Measurements from ENCODE around the gene MAPKAPK3.

The MAPKAPK3 gene

DNA sequence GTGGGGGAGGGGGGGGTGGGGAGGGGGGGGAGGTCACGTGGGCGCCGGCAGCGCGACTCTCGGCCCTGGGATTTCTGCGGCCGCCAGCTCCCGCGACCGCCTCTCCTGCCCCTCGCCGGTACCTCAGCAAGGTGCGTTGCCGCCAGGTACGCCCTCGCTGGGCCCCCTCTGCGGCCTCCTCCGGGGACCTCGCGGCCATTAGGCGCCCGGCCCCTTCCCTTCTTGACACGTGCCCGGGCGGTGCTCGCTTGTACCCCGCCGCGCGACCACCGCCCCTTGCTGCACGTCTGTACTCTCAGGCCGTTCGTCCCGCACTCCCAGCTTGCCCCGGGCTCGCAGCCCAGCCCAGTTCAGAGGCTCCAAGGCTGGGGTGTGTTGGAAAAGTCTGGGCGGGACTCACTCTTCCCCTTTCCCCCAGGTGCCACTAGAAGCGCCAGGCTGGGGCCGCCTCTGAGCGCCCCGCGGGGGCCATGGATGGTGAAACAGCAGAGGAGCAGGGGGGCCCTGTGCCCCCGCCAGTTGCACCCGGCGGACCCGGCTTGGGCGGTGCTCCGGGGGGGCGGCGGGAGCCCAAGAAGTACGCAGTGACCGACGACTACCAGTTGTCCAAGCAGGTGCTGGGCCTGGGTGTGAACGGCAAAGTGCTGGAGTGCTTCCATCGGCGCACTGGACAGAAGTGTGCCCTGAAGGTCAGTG lies at the start of gene MAPKAPK3:
Gene MAPKAPK3, plus strand, starts transcription at position 56 of the 696 bp plus-strand sequence. Its CDS starts 415 bp downstream, at position 471.
- DNase-seq (ENCODE audit: low read depth) = no peak

DNA sequence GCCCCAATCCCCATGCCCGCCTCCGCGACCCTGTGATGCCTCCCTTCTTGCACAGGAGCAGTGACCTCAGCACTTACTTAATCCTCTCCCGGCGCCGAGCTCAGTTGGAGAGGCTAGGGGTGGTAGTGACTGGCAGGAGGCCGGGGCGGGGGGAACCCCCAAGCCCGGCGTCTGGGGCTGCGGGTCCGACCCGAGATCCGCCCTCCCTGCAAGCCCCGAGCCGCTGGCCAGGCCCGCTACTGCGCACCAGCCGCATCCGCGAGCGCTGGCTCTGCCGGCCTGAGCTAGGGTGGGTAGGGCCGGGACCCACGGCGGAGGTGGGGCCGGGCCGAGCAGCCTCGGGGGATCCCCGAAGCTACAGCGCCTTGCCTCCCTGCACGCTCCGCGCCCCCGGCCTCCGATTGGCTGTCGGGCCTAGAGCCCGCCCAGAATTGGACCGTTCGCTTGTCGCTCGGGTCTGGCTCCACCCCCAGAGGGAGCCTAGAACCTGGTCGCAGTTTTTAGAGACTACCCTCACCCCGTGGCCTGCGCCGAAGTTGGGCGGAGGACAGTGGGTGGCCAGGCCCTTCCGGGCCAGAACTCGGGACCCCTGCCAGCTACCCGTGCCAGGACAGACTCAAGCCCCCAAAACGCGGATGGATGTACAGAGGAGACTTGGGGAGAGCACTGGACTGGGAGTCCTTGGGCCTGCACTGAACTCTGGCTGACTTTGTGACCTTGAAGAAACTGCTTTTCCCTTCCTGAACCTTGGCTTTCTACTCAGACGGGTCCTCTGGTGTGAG lies 49.4 kb upstream of the MAPKAPK3 start, which contains the start of gene C3orf18:
Gene C3orf18, minus strand, starts transcription at position 362 of the 782 bp plus-strand sequence. CDS start 2,048 bp downstream, outside the sequence.
- DNase-seq (ENCODE audit: low read depth) = peak; percentile 94

DNA sequence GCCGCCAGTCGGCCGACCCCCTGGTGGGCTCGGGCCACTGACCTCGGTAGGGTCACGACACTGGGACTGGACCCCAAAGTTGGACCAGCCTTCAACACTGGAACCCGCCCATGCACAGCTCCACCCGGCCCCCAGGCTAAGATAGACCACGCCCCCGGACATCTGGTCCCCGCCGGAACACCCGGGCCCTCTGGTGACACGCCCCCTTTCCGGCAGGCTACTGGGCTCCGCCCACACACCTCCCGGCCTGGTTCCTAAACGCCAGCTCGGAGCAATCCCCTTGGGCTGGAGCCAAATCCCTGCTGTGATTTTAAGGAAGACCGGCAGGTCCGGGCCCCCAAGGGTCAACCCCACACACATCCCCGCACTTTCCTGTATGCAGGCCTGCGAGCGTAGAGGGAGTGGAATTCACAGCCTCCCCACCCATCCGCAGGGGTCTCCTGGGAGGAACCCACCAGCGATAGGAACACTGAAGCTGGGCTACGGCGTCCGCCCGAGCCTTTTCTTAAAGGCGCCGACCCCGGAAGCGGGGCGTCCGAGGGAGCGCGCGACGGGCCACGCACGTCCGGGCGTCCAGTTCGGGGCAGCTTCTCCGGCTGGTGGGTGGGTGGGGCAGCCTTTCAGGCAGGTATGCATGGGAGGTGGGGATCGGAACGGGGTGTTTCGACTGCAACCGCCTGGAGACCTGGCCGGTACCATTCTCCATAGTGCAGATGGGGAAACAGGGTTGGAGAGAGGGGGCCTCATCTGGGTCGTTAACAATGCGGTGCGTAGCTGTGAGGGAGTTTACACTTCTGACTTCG lies 47.8 kb upstream of the MAPKAPK3 start, which contains the start of gene HEMK1:
Gene HEMK1, plus strand, starts transcription at position 576 of the 803 bp plus-strand sequence. CDS start 1,583 bp downstream, outside the sequence.
- DNase-seq (ENCODE audit: low read depth) = peak; percentile 88

DNA sequence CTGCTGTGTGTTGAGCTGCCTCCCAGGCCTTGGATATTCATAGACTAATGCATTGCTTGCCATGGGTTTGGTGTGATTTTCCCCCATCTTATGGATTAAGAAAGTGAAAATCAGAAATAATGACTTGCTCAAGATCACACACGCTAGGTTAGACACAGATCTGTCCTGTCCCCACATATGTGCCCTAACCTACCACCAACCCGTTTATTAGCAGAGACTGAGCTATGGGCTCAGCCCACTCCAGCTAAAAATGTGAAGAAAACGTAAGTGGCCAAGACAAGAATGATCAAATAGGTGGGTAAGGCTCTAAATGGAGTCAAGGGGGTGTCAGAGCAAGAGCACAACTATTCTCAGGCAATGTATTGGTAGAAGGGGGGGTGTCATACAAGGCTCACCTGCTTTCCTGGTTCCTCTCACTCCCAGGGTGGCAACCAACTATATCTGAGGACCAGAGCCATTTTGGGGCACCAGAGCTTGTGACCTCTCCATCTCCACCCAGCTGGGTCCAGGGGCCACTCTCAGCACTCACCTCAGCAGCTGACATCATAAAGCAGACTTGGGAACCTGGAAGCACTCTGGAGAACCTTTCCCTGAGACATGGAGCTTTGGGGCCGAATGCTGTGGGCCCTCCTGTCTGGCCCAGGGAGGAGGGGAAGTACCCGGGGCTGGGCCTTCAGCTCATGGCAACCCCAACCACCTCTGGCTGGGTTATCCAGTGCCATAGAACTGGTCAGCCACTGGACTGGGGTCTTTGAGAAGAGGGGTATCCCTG lies 46.3 kb upstream of the MAPKAPK3 start:
- DNase-seq (ENCODE audit: low read depth) = no peak

DNA sequence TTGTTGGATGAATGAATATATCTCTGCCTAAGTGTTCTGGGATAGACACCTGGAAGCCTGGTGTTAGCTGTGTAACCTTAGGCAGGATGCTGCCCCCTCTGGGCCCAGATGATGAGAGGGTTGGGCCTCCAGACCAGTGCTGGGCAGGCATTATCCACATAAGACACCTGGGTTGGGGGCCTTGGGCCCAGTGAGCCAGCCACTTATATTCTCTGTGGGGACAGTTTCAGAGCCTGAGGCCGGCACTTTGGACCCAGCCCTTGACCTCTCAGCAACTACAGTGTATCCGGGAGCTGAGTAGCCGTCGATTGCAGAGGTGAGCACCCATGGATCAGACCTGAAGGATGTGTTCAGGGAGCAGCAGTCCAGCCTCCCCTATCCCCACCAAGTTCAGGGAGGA lies 45.5 kb upstream of the MAPKAPK3 start:
- DNase-seq (ENCODE audit: low read depth) = no peak

DNA sequence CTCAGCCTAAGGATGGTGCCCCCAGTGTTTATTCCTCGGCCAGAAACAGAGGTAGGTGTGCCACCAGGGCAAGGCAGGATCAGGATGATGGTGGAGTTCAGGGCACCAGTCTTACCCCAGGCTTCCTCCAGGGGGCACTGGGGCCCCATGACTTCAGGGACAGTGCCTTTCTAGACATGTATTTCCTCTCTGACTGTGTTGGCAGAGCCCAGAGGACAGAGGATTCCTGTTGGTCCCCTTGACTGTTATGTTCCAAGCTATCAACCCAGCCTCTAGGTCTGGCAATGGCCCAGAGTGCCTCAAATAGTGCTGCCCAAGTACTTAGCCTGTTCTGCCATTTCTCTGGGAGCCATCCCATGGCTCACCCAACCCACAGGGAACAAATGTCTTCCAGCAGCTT lies 44.8 kb upstream of the MAPKAPK3 start:
- DNase-seq (ENCODE audit: low read depth) = peak; percentile 75

DNA sequence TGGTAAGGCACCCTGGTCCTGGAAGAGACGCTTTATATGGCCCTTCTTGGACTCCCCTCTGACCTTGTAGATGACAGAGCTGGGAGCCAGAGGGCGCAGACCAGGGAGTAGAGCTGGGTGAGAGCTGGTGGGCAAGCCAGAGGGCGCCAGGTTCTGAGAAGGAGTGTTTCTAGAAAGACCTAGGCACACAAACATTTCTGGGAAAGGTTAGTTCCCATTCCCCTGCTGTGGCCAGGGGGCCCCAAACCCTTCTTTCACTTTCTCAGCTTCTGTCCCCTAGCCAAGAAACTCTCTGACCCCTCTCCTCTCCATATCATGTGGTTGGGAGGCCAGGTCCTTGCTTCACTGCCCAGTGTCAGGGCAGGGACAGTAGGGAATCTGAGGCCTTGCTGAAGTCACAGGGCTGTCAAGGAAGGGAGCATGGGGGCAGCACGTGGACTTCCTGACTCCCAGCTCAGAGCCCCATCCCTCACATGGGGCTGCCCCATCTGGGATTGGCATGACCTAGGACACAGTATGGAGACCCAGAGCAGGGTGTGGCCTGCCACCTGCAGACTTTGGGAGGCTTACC lies 44.1 kb upstream of the MAPKAPK3 start:
- DNase-seq (ENCODE audit: low read depth) = no peak

DNA sequence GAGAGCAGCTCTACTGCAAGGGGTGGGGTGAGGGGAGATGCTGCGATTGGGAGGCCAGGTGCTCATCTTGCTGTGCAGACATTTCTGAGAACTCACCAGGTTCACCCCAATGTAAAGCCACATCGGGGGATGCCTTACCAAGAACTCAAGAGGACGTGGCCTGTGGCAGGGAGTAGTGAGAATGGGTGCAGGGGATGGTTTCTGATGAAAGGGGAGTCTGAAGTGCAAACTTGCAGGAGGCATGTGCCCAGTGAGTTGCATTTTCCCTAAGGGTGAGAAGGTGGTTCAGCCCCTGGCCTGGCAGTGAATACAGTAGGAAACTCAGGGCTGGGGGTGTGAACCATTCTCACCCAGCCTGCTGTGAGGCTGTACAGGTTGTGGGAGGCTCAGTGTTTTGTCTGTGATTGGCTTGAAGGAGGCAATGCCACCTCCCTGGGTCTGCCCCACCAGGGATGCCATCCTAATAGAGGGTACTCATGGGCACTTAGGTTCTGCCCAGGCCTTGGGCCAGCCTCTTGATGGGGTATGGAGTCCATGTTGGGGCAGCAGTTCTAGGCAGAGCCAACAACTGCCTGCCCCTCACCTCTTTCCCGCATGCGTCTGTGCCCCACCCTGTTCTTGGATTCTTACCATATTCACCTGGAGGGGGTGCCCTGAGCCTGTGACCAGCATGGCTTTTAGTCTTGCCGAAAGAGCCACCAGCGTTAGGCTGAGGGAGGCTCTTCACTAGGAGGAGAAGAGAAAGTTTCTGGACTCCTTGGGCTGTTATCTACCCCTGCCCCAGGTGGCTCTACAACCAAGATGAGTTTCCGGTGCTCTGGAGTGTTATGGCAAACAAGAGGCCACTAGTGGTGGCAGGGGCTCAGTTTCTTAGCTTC lies 43.1 kb upstream of the MAPKAPK3 start:
- DNase-seq (ENCODE audit: low read depth) = peak; percentile 77

DNA sequence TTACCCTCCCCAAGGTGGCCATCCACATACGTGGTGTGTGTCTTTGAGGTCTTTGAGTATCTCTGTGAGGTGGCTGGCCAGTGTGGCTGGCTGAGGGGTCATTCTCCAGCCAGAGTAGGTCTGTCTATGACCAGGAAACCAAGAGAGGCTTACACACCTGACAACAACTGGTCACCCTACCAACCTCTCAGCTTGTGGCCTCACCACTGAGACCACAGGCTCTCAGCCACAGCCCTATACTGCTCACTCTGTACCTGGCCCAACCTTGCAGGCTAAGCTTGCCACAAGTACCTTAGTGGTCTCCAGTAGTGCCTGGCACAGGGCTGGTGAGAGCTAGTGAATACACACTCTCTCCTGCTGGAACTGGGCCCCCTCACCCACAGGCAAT lies 42.5 kb upstream of the MAPKAPK3 start:
- no peak for DNase-seq (ENCODE audit: low read depth)

DNA sequence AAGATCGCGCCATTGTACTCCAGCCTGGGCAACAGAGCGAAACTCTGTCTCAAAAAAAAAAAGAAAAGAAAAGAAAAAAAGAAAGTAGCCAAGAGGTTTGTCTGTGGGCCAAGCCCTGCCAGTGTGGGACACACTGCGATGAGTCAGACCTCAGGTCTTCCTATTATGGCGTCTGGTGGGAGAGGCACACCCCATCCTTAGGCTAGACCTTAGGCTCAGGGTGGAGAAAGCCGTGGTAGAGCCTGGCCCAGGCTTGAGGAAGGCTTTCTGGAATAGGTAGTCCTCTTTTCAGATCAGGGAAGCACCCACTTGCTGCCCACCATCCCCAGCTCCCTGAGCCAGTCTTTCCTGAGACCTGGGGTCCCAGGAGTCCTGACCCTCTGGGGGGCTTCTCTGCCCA lies 41.6 kb upstream of the MAPKAPK3 start:
- DNase-seq (ENCODE audit: low read depth) = no peak

DNA sequence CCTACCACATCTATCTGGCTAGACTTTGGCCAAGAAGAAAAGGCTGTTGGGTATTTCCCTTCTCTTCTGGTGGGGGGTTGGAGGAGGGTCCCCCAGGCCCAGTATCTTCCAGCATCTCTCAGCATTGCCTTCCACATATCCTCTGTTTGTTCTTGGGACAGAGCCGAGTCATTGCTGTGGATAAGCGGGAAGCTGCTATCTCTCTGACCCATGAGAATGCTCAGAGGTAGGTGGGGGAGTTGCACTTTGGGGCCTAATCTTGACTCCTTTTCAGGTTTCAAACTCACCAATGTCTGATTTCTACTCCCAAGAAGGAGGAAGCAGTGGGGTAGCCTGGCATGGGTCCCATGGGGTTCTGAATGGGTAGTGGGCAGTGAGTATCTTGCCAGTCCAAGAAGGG lies 39.6 kb upstream of the MAPKAPK3 start:
- DNase-seq (ENCODE audit: low read depth) = no peak

DNA sequence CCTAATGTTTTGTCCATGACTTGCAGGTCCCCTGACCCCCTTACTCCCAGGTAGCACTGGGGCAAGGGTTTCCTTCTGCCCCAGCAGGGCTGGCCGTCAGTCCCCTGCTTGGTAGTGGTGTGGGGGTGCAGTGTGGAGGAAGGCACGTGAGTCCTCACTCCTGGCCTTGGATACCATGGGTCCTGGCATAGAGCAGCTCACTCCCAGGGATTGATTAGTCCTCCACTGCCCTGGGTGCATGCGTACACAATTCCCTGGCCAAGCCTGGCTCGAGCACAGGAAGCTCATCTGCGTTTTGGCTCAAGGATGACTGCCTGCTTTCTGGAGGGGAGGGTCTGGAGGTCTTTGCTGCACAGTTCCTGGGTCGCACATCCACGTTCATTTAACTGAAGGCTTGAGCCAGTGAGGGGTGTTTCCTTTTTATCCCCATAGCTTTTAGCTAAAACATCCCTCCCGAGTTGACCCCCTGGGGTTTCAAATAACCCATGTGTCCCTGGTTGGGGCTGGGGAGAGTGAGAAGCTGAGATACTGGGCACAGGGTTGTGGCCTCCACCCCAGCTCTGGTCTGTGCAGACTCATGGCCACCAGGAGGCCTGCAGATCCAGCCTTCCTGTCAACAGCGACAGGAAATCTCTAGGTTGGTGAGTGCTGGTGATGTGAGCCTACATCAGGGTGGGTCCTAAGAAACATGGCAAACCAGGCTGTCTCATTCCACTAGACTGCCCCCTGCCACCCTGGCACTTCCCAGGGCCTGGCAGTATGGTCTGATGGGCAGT lies 36.1 kb upstream of the MAPKAPK3 start:
- no peak for DNase-seq (ENCODE audit: low read depth)

DNA sequence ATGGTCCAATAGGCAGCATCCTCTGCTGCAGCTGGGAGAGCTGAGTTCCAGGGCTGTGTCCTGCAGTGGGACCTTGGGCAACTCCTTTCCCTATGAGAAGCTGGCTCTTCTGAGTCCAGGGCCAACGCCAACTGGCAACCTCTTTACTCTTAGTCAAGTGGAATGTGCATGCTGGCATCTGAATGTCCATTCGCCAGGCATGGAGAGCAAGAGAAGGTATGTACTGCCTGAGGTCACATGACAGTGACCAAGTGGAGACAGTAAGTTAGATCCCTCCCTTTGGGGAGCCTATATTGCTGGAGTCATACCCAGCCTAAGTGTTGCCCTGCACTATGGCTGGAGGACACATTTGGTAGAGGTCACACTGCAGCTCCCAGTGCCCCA lies 35.5 kb upstream of the MAPKAPK3 start:
- no peak for DNase-seq (ENCODE audit: low read depth)

DNA sequence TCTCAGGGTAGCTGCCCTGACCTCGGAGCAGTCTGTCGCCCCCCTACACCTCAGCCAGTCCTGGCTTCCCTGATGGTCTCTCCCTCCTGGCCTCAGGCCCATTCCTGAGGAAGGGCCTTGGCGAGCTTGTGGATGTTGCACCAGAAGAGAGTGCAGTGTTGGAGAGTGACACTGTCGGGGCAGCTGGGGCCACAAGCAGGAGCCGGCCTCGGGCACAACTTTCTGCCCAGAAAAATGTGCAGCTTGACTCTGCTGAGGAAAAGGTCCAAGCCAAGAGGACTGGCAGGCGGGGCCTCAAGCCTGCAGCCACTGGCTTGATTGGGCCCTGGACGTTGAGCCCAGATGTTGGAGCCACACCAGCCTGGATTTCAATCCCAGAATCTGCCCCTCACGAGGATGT lies 34.9 kb upstream of the MAPKAPK3 start:
- DNase-seq (ENCODE audit: low read depth) = no peak

DNA sequence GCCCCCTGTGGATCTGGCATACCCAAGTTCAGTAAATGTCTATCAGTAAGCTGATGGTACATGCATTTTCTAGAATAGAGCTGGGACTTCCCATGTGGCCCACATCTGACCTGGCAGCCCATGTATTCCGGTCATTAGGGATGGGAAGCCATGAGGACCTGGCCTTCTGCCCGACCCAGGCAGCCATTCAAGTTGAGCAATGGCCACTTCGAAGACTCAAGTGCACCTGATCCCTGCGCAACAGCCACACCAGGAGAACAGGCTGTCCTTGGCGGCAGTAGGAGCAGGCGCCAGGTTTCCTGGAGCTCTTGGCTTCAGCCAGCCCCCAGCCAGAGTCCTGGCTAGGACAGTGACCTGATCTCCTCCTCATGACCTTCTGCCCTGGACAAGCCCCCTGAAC lies 33.1 kb upstream of the MAPKAPK3 start:
- DNase-seq (ENCODE audit: low read depth) = no peak

DNA sequence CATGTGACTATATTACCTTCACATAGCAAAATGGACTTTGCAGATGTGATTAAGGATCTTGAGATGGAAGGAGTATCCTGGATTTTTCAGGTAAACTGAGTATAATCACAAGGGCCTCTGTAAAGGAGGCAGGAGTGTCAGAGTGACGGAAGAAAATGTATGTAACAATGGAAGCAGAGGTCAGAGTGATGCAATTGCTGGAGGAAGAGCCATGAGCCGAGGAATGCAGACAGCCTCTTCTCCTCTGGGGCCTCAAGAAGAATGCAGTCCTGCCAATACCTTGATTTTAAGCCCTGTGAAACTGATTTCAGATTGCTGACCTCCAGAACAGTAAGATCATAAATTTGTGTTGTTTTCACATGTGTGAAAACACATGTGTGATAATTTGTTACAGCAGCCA lies 32.6 kb upstream of the MAPKAPK3 start:
- no peak for DNase-seq (ENCODE audit: low read depth)

DNA sequence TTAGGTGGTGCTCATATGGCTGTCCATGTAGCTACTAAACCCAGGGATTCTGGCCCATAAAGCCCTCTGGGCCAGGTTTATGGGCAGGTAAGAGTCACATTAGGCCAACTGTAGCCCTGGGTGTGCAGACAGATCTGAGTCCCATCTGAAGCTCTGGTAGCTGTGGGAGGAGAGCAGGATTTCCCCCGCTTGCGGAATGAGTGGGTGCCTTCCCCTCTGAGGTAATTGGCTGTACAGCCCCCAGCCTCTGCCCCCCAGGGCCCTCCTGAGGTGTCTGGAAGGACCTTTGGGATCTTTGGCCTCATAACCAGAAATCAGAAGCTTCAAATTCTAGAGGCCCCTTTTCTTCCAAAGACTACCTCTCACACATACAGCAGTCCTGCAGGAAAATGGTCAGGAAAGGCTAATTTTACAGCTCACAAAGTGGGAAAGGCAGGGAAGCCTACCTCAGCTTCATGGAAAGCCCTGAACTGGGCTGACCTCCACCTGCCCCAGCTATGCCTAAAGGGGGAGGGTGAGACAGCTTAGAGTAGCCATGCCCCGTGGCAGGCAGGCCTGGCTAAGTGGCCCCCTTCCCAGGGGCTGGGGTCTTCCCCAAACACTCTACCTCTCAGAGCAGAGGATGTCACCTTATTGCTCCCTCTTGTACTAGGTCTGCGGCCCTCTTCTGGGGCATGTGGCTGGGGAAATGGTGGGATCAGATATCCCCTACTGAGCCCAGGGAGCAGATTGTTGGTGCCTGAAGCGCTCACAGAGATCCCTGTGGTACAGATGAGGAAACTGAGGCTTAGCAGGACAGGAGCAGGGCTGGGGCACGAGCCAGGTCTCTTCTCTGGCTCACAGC lies 30.8 kb upstream of the MAPKAPK3 start:
- DNase-seq (ENCODE audit: low read depth) = no peak

DNA sequence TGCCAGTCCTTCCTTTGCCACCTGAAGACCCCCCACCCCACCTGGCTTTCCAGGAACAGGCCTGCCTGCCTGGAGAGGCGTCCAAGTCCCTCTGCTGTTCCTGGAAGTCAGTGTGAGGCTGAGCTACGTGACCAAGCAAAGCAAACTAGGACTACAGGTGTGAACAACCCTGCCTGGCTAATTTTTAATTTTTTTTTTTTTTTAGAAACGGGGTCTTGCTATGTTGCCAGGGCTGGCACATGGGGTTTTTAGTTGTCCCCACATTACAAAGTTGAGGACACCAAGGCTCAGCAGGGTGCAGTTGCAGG lies 30.2 kb upstream of the MAPKAPK3 start:
- no peak for DNase-seq (ENCODE audit: low read depth)

DNA sequence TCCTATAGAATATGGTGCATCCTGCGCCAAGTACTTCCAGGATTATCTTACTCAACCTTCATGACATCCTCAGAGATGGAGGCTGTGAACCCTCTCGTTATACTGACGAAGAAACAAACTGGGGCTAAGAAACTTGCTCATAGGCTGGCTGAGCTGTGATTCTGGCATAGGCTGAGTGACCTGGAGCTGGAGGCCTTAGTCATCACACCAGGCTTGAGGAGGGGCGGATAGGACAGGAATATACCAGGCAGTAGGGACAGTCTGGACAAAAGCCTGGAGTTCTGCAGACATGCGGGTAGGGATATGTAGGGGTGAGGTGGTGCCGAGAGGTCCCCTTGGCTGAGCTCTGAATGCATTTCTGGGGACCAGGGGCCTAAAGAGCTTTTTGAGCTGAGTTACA lies 29.6 kb upstream of the MAPKAPK3 start:
- no peak for DNase-seq (ENCODE audit: low read depth)
